NCI-H2227 (cell line): Measurements from ENCODE around the gene EIF2AK3.
A peak's percentile ranks its signal among the peaks of the same experiment; 100 is the strongest.
"Not testable (repeated sequence)": the region's sequence is repeated elsewhere in the genome, so short reads cannot be mapped to it uniquely, and the experiment has no call there.

Source experiments
- DNase-seq: peaks from one replicate; lab custom pipeline; 2025; ENCODE audit not compliant: unreplicated experiment; lab: John Stamatoyannopoulos, UW

EIF2AK3 gene

GRCh38 chr2:88599527-88599926, 27.7 kb downstream of the EIF2AK3 start:
- no peak for DNase-seq

GRCh38 chr2:88597168-88597567, 30.1 kb downstream of the EIF2AK3 start:
- DNase-seq: no peak

GRCh38 chr2:88596141-88596830, 31.0 kb downstream of the EIF2AK3 start:
- DNase-seq: peak; percentile 15

- DNase-seq: no peak
These were observed 35.6 kb downstream of the EIF2AK3 start for GRCh38 chr2:88591698-88592097.

- peak; percentile 58 for DNase-seq
These were observed 36.2 kb downstream of the EIF2AK3 start for GRCh38 chr2:88590998-88591613.

GRCh38 chr2:88585969-88586368, 41.3 kb downstream of the EIF2AK3 start:
- no peak for DNase-seq

GRCh38 chr2:88582030-88582429, 45.2 kb downstream of the EIF2AK3 start:
- DNase-seq: no peak

- DNase-seq: no peak
These were observed 47.2 kb downstream of the EIF2AK3 start for GRCh38 chr2:88580088-88580487.

GRCh38 chr2:88575630-88576029, 51.6 kb downstream of the EIF2AK3 start:
- no peak for DNase-seq

- DNase-seq: no peak
These were observed 52.2 kb downstream of the EIF2AK3 start for GRCh38 chr2:88575051-88575450.

- DNase-seq: no peak
These were observed 52.8 kb downstream of the EIF2AK3 start for GRCh38 chr2:88574445-88574844.

GRCh38 chr2:88568179-88568578, 59.1 kb downstream of the EIF2AK3 start:
- DNase-seq: no peak

- DNase-seq: no peak
These were observed 62.9 kb downstream of the EIF2AK3 start for GRCh38 chr2:88564402-88564801.

- DNase-seq: no peak
These were observed 64.1 kb downstream of the EIF2AK3 start for GRCh38 chr2:88563129-88563528.

- DNase-seq: no peak
These were observed 65.4 kb downstream of the EIF2AK3 start for GRCh38 chr2:88561646-88562388.

GRCh38 chr2:88560619-88561307, 66.5 kb downstream of the EIF2AK3 start:
- no peak for DNase-seq

- no peak for DNase-seq
These were observed 70.0 kb downstream of the EIF2AK3 start for GRCh38 chr2:88557290-88557689.

GRCh38 chr2:88556026-88556425, 71.2 kb downstream of the EIF2AK3 start:
- DNase-seq: no peak

GRCh38 chr2:88554189-88554588, 73.1 kb downstream of the EIF2AK3 start:
- DNase-seq: no peak

GRCh38 chr2:88549616-88550292, 77.5 kb downstream of the EIF2AK3 start:
- peak; percentile 36 for DNase-seq

GRCh38 chr2:88546291-88546690, 81.0 kb downstream of the EIF2AK3 start:
- not testable (repeated sequence) for DNase-seq
